ENCODE results near the gene CIAPIN1. TPM values are rescaled to one million over a fixed set of nuclear protein-coding genes. Genes with fewer than 3 reads are reported as not detected.

The CIAPIN1 gene
- total and polyA plus RNA-seq, 2 donors from 2014 or later = 53.6 to 56.3 TPM

- Histone ChIP-seq H3K4me3 (ENCODE audit: low read length in 3 of 3) (no peak overlapping the region), H3K9me3 (ENCODE audit: control insufficient read depth in 2 of 3, insufficient read depth in 1 of 3, low read length in 3 of 3) (no peaks in the 10 kb centered on the region), H3K27ac (ENCODE audit: low read depth in 2 of 2, low read length in 2 of 2) (no peak overlapping the region), H3K4me1 (ENCODE audit: control insufficient read depth in 2 of 3, insufficient read depth in 2 of 3, low read depth in 1 of 3, low read length in 3 of 3) (peaks cover 0 to 16% (median 10%) of the 10 kb centered on the region in 3 donors), H3K36me3 (ENCODE audit: control insufficient read depth in 2 of 3, insufficient read depth in 3 of 3, low read length in 3 of 3) (no peaks in the 10 kb centered on the region), H3K27me3 (ENCODE audit: control insufficient read depth, insufficient read depth, low read length) (no peaks in the 10 kb centered on the region), H3K9ac (ENCODE audit: low read length in 3 of 3) (no peak overlapping the region)
- TF ChIP-seq CTCF (IDR thresholded peaks at IDR 0.05; ENCODE audit: borderline replicate concordance, extremely low read depth, insufficient read depth) = no peak
- FAIRE-seq (no peak), DNase-seq (no peak)
- intact Hi-C loops (cut with DNase I) = no loop called here
Observed at GRCh38 chr16:57489229-57489628, 42.0 kb upstream of the CIAPIN1 start.

GRCh38 chr16:57486858-57487834 is 40.0 kb upstream of the CIAPIN1 start:
- no peaks in the 10 kb centered on the region for H3K9me3 ChIP-seq (ENCODE audit: control insufficient read depth in 2 of 3, insufficient read depth in 1 of 3, low read length in 3 of 3)
- DNase-seq (peak in 1 of 5 donors; percentile 34), FAIRE-seq (no peak)
- H3K9ac ChIP-seq (ENCODE audit: low read length in 3 of 3) = peak overlapping the region in 1 of 3 donors; percentile 31
- peak overlapping the region; percentile 33 to 66 (median 60) for H3K4me3 ChIP-seq (ENCODE audit: low read length in 3 of 3)
- H3K4me1 ChIP-seq (ENCODE audit: control insufficient read depth in 2 of 3, insufficient read depth in 2 of 3, low read depth in 1 of 3, low read length in 3 of 3) = peaks cover 0 to 19% (median 10%) of the 10 kb centered on the region in 3 donors
- no peak for TF ChIP-seq CTCF (IDR thresholded peaks at IDR 0.05; ENCODE audit: borderline replicate concordance, extremely low read depth, insufficient read depth)
- no peaks in the 10 kb centered on the region for H3K27me3 ChIP-seq (ENCODE audit: control insufficient read depth, insufficient read depth, low read length)
- H3K27ac ChIP-seq (ENCODE audit: low read depth in 2 of 2, low read length in 2 of 2) = peak overlapping the region in 1 of 2 donors; percentile 38
- no peaks in the 10 kb centered on the region for H3K36me3 ChIP-seq (ENCODE audit: control insufficient read depth in 2 of 3, insufficient read depth in 3 of 3, low read length in 3 of 3)
- intact Hi-C loops (cut with DNase I) = no loop called here

- no peak for FAIRE-seq
- no peak for TF ChIP-seq CTCF (IDR thresholded peaks at IDR 0.05; ENCODE audit: borderline replicate concordance, extremely low read depth, insufficient read depth)
- H3K27me3 ChIP-seq (ENCODE audit: control insufficient read depth, insufficient read depth, low read length) = no peaks in the 10 kb centered on the region
- H3K9me3 ChIP-seq (ENCODE audit: control insufficient read depth in 2 of 3, insufficient read depth in 1 of 3, low read length in 3 of 3) = no peaks in the 10 kb centered on the region
- H3K9ac ChIP-seq (ENCODE audit: low read length in 3 of 3) = peak within 1 kb of the TSS; percentile 42 to 86 (median 78)
- peaks cover 0 to 19% (median 11%) of the 10 kb centered on the region in 3 donors for H3K4me1 ChIP-seq (ENCODE audit: control insufficient read depth in 2 of 3, insufficient read depth in 2 of 3, low read depth in 1 of 3, low read length in 3 of 3)
- intact Hi-C loops (cut with DNase I) = no loop called here
- peak within 1 kb of the TSS; percentile 68 to 83 (median 74) for H3K4me3 ChIP-seq (ENCODE audit: low read length in 3 of 3)
- H3K36me3 ChIP-seq (ENCODE audit: control insufficient read depth in 2 of 3, insufficient read depth in 3 of 3, low read length in 3 of 3) = no peaks in the 10 kb centered on the region
- peak; percentile 79 to 93 (median 86) for DNase-seq
- H3K27ac ChIP-seq (ENCODE audit: low read depth in 2 of 2, low read length in 2 of 2) = peak within 1 kb of the TSS; percentile 65 to 75
Observed at GRCh38 chr16:57485916-57486857, 39.0 kb upstream of the CIAPIN1 start, which contains the start of gene DOK4. DOK4 (minus strand) TSS chr16:57486493; CDS start chr16:57479507, 6,986 bp downstream.

All from kidney (tissue), 14 donors.